ENCODE results near the gene HMGN1.

Gene HMGN1

GRCh38 chr21:39311164-39311563 lies 37.7 kb downstream of the HMGN1 start:
- no peak for DNase-seq

GRCh38 chr21:39307466-39307865 lies 41.4 kb downstream of the HMGN1 start:
- DNase-seq: no peak

GRCh38 chr21:39300587-39300986 lies 48.3 kb downstream of the HMGN1 start:
- DNase-seq: no peak

- DNase-seq: no peak
Measured at GRCh38 chr21:39296891-39297290, 52.0 kb downstream of the HMGN1 start.

All from nucleus accumbens (tissue), 56 donors.